H1 (cell line): ENCODE results near the gene ASIC1. TPM values are rescaled to one million over a fixed set of nuclear protein-coding genes. Genes with fewer than 3 reads are reported as not detected.

ENCODE experiments used
- CTCF ChIA-PET: fragments of 300-600 bp; sonication (Branson Sonifier 250); formaldehyde crosslinking; loops from one replicate; lab custom pipeline; 2021; ENCODE audit not compliant: partially characterized antibody; lab: Charles Lee
- POLR2A ChIA-PET: fragments of 300-600 bp; sonication (Branson Sonifier 250); formaldehyde crosslinking; loops from one replicate; lab custom pipeline; 2021; ENCODE audit warnings: inconsistent platforms; ENCODE audit not compliant: partially characterized antibody; lab: Charles Lee
- DNase-seq, 2 experiments: peaks; one replicate each; pipeline versions ENCODE4 v3.0.0 to v3.0.0-alpha.2; 2010 to 2022; ENCODE audit warnings: low spot score in 2 of 2, low read depth in 1 of 2, mixed read lengths in 1 of 2
- FAIRE-seq: peaks from 2 replicates; lab custom pipeline; 2011; peaks lifted over from hg19 to GRCh38; lab: Jason Lieb, UNC
- H2AFZ ChIP-seq: 2 replicates; pipeline ENCODE4 v1.8.1; 2012; ENCODE audit warnings: low read length, inconsistent platforms
- H2AK5ac ChIP-seq: 2 replicates; pipeline ENCODE4 v1.6.1; 2013; ENCODE audit warnings: low read depth, low read length
- H2BK120ac ChIP-seq: replicated peaks from 2 replicates; pipeline ENCODE3; 2013; ENCODE audit warnings: low read depth, low read length, inconsistent platforms
- H2BK12ac ChIP-seq: 2 replicates; pipeline ENCODE4 v1.6.1; 2013; ENCODE audit warnings: low read depth, low read length
- H2BK15ac ChIP-seq: 2 replicates; pipeline ENCODE4 v1.6.1; 2013; ENCODE audit warnings: low read length
- H2BK20ac ChIP-seq: 2 replicates; pipeline ENCODE4 v1.6.1; 2013; ENCODE audit warnings: low read length
- H2BK5ac ChIP-seq: 2 replicates; pipeline ENCODE4 v1.6.1; 2013; ENCODE audit warnings: low read depth, low read length
- H3K14ac ChIP-seq: 2 replicates; pipeline ENCODE4 v1.6.1; 2013; ENCODE audit warnings: inconsistent platforms; ENCODE audit not compliant: insufficient read length
- H3K18ac ChIP-seq: 2 replicates; pipeline ENCODE4 v1.6.1; 2013; ENCODE audit warnings: low read length; ENCODE audit errors: extremely low read depth
- H3K23ac ChIP-seq: 2 replicates; pipeline ENCODE4 v1.6.1; 2013; ENCODE audit warnings: inconsistent platforms; ENCODE audit not compliant: insufficient read length
- H3K23me2 ChIP-seq: 2 replicates; pipeline ENCODE4 v1.6.1; 2013; ENCODE audit warnings: low read depth, low read length
- H3K27ac ChIP-seq: 2 replicates; pipeline ENCODE4 v1.6.1; 2011; ENCODE audit warnings: low read depth, low read length, inconsistent platforms
- H3K27me3 ChIP-seq, 4 experiments: replicated peaks in 1 of 4; 1 replicate in 1 of 4; 2 replicates in 3 of 4; pipeline versions ENCODE4 v1.6.1 to v1.8.1; 2011 to 2013; ENCODE audit warnings: low read length in 3 of 4, mild to moderate bottlenecking in 3 of 4, inconsistent platforms in 2 of 4, mixed read lengths in 2 of 4, moderate library complexity in 1 of 4; ENCODE audit not compliant: control insufficient read depth in 3 of 4, insufficient read depth in 3 of 4; ENCODE audit errors: extremely low read depth in 1 of 4
- H3K36me3 ChIP-seq, 4 experiments: 2 replicates each; pipeline versions ENCODE4 v1.6.1 to v1.8.1; 2011 to 2013; ENCODE audit warnings: mild to moderate bottlenecking in 4 of 4, low read length in 3 of 4, moderate library complexity in 2 of 4, control low read depth in 1 of 4, inconsistent platforms in 1 of 4; ENCODE audit not compliant: insufficient read depth in 4 of 4, control insufficient read depth in 2 of 4
- H3K4ac ChIP-seq: replicated peaks from 2 replicates; pipeline ENCODE3; 2013; ENCODE audit warnings: low read length, low read depth, mixed read lengths, inconsistent platforms; ENCODE audit not compliant: insufficient read length
- H3K4me1 ChIP-seq, 4 experiments: replicated peaks in 1 of 4; 1 replicate in 1 of 4; 2 replicates in 3 of 4; pipeline versions ENCODE4 v1.6.1 to v1.8.1; 2011 to 2013; ENCODE audit warnings: low read length in 3 of 4, inconsistent platforms in 2 of 4, mixed read lengths in 1 of 4; ENCODE audit not compliant: insufficient read depth in 4 of 4, control insufficient read depth in 3 of 4
- H3K4me2 ChIP-seq, 2 experiments: 2 replicates each; pipeline versions ENCODE4 v1.6.1 to v1.8.1; 2011 to 2013; ENCODE audit warnings: low read depth in 2 of 2, low read length in 2 of 2, control low read depth in 1 of 2, inconsistent platforms in 1 of 2, mild to moderate bottlenecking in 1 of 2; ENCODE audit not compliant: insufficient read depth in 1 of 2
- H3K4me3 ChIP-seq, 4 experiments: fragments of 200-600, 300-600 bp in 1 of 4; sonication (generic), shearing (Covaris generic), sonication (Bioruptor Twin) in 1 of 4; 2 replicates each; pipeline versions ENCODE4 v1.5.1 to v1.8.1; 2011 to 2016; ENCODE audit warnings: low read length in 4 of 4, low read depth in 3 of 4, control low read depth in 2 of 4, inconsistent platforms in 2 of 4, mild to moderate bottlenecking in 2 of 4, mixed read lengths in 1 of 4, moderate library complexity in 1 of 4; ENCODE audit not compliant: insufficient read depth in 2 of 4; ENCODE audit errors: extremely low read depth in 1 of 4
- H3K56ac ChIP-seq: replicated peaks from 2 replicates; pipeline ENCODE3; 2013; ENCODE audit warnings: low read depth, mild to moderate bottlenecking, mixed read lengths, low read length, inconsistent platforms; ENCODE audit not compliant: insufficient read length
- H3K79me1 ChIP-seq: 2 replicates; pipeline ENCODE4 v1.6.1; 2013; ENCODE audit warnings: low read depth, low read length, control low read depth
- H3K79me2 ChIP-seq, 2 experiments: 2 replicates each; pipeline versions ENCODE4 v1.6.1 to v1.8.1; 2012 to 2013; ENCODE audit warnings: low read length in 2 of 2, mild to moderate bottlenecking in 2 of 2, inconsistent platforms in 1 of 2; ENCODE audit not compliant: insufficient read depth in 2 of 2, control insufficient read depth in 1 of 2
- H3K9ac ChIP-seq, 4 experiments: replicated peaks in 1 of 4; 1 replicate in 1 of 4; 2 replicates in 3 of 4; pipeline versions ENCODE4 v1.6.1 to v1.8.1; 2011 to 2013; ENCODE audit warnings: low read depth in 3 of 4, low read length in 3 of 4, control low read depth in 2 of 4, mild to moderate bottlenecking in 2 of 4, moderate library complexity in 2 of 4, inconsistent platforms in 1 of 4; ENCODE audit errors: extremely low read depth in 1 of 4
- H3K9me3 ChIP-seq, 2 experiments: 2 replicates each; pipeline versions ENCODE4 v1.6.1 to v1.8.1; 2012 to 2013; ENCODE audit warnings: mild to moderate bottlenecking in 2 of 2, moderate library complexity in 2 of 2, control low read depth in 1 of 2, inconsistent platforms in 1 of 2, low read depth in 1 of 2, low read length in 1 of 2, mixed read lengths in 1 of 2; ENCODE audit not compliant: insufficient read depth in 2 of 2
- H4K20me1 ChIP-seq, 2 experiments: replicated peaks in 1 of 2; 2 replicates each; pipeline versions ENCODE3 to v1.8.1; 2011 to 2013; ENCODE audit warnings: inconsistent platforms in 2 of 2, low read length in 2 of 2, mild to moderate bottlenecking in 1 of 2; ENCODE audit not compliant: insufficient read depth in 2 of 2, control insufficient read depth in 1 of 2
- H4K5ac ChIP-seq: 2 replicates; pipeline ENCODE4 v1.6.1; 2013; ENCODE audit warnings: low read length, low read depth, mixed read lengths, inconsistent platforms; ENCODE audit not compliant: insufficient read length
- H4K8ac ChIP-seq: 2 replicates; pipeline ENCODE4 v1.8.0; 2013; ENCODE audit warnings: mild to moderate bottlenecking, moderate library complexity, low read length, inconsistent platforms; ENCODE audit not compliant: insufficient read depth; ENCODE audit errors: extremely low read depth
- H4K91ac ChIP-seq: replicated peaks from 2 replicates; pipeline ENCODE3; 2013; ENCODE audit warnings: low read length, mixed read lengths, inconsistent platforms; ENCODE audit not compliant: insufficient read length
- KDM1A ChIP-seq: fragments of 200-600, 300-600 bp; sonication (generic); IDR thresholded peaks from 2 replicates; pipeline ENCODE4 v1.7.1; 2016; ENCODE audit warnings: mild to moderate bottlenecking, low read length, borderline replicate concordance
- WGBS, 2 experiments: shearing (Covaris generic) in 1 of 2; methylation state at CpG; one replicate each; pipeline versions ENCODE4 v1.1.6 to v1.1.7; 2013 to 2015; ENCODE audit warnings: low lambda C conversion rate in 2 of 2, mixed read lengths in 2 of 2, inconsistent platforms in 1 of 2, low coverage in 1 of 2, missing lambda C conversion rate in 1 of 2; ENCODE audit not compliant: insufficient replicate concordance in 2 of 2, insufficient coverage in 1 of 2, insufficient read length in 1 of 2; ENCODE audit errors: extremely low coverage in 1 of 2, missing lambda C conversion rate in 1 of 2; 5-methylcytosine and 5-hydroxymethylcytosine counted together
- polyA plus RNA-seq, 7 experiments: library from polyadenylated mRNA; depleted of rRNA in 3 of 7; stranded (reverse) in 5 of 7; unstranded in 2 of 7; fragments of >200 nt in 5 of 7; fragments of 200-250 nt in 2 of 7; gene quantifications; 1 replicate in 5 of 7; 2 replicates in 1 of 7; 4 replicates in 1 of 7; pipeline versions ENCODE4 v1.2.1 to v1.2.3, GENCODE V29; 2011 to 2013; ENCODE audit warnings: missing spikeins in 2 of 7, mixed read lengths in 2 of 7
- total RNA-seq: library from RNA; stranded (reverse); fragmentation: NEBNext Ultra II Directional; extraction: Animal tissue kit (Norgen Biotek cat#: 25700); gene quantifications from 2 replicates; pipeline ENCODE4 v1.2.1, GENCODE V29; 2021
- TF ChIP-seq, protein P1 (sequence below), 3 experiments: IDR thresholded peaks; 1 replicate in 2 of 3; 2 replicates in 1 of 3; pipeline versions ENCODE4 v1.5.1 to v1.6.1; 2011; ENCODE audit warnings: low read length in 3 of 3, mild to moderate bottlenecking in 3 of 3, inconsistent platforms in 2 of 3, low read depth in 1 of 3, moderate library complexity in 1 of 3; ENCODE audit not compliant: insufficient read depth in 1 of 3; ENCODE audit errors: control extremely low read depth in 1 of 3

The ASIC1 gene
- total and polyA plus RNA-seq, 2 of the 8 experiments (the other 6 are each of a cell fraction or from before 2014, with no cell fraction given) = 2.4 to 4.4 TPM

DNA sequence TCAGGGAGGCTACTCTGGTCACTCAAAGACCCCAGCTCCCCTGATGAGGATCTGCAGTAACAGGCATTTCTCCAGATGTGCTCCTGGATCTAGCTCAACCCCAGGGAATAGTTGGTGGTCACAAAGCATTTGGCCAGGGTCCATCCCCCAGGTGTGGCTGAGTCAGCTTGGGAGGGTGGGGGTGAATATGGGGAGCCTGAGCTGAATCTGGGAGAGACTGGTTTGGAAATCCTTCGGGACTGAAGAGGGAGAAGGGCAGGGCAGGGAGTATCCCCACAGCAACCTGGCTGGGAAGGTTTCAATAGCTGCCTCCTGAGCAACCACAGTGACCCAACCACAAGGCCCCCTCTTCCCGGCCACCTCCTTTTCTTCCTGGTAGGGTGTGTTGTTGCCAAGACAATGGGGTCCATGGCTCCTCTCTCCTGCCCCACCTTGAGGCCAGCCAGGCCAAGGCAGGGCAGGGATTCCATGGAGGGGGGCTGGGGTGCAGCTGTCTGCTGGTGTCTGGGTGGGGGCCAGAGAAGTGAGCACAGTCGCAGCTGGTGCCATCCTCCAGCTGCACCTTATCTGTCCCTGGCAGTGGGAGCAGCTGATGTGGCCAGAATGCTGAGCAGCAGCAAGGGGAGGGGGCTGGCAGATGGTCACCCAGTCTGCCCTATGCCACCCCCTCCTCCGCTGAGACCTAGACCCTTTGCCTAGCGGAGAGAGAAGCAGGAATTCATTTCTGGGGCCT, 5.5 kb downstream of the ASIC1 start:
- WGBS, 2 experiments = 83% methylated on average over 5 of the region's 5 CpGs; no CpG with 5 or more reads in 1 of the 2 experiments
- Histone ChIP-seq H3K27ac (no peak overlapping the region), H2BK20ac (no peak overlapping the region), H3K9me3 (no peaks in the 10 kb centered on the region), H2AFZ (no peak overlapping the region), H3K4ac (no peak overlapping the region), H3K23me2 (no peaks in the 10 kb centered on the region), H3K79me2 (no peaks in the 10 kb centered on the region), H3K79me1 (no peaks in the 10 kb centered on the region), H3K9ac (no peak overlapping the region), H4K91ac (no peak overlapping the region), H3K14ac (no peak overlapping the region), H2BK15ac (no peak overlapping the region), H3K23ac (no peak overlapping the region), H2BK12ac (no peak overlapping the region), H4K5ac (no peak overlapping the region), H2BK5ac (no peak overlapping the region), H3K27me3 (peaks cover 9 to 38% (median 21%) of the 10 kb centered on the region in 4 experiments), H3K56ac (no peak overlapping the region), H3K18ac (no peak overlapping the region), H3K4me3 (no peak overlapping the region), H4K8ac (no peak overlapping the region), H2BK120ac (no peak overlapping the region), H3K4me1 (peaks cover 0 to 5% (median 0%) of the 10 kb centered on the region in 4 experiments; a peak in 1 of 7 replicates), H4K20me1 (peaks cover 0 to 2% of the 10 kb centered on the region in 2 experiments), H3K36me3 (no peaks in the 10 kb centered on the region), H3K4me2 (no peak overlapping the region), H2AK5ac (no peak overlapping the region)
- CTCF ChIA-PET = interaction anchor here (0.6 to 22.8 kb wide), 8 partner anchors 9 to 419 kb away, joined by 3 to 420 read pairs (median 4); partner anchors contain the start of genes AQP6 and SMARCD1
- DNase-seq = no peak
- TF ChIP-seq, protein P1, sequence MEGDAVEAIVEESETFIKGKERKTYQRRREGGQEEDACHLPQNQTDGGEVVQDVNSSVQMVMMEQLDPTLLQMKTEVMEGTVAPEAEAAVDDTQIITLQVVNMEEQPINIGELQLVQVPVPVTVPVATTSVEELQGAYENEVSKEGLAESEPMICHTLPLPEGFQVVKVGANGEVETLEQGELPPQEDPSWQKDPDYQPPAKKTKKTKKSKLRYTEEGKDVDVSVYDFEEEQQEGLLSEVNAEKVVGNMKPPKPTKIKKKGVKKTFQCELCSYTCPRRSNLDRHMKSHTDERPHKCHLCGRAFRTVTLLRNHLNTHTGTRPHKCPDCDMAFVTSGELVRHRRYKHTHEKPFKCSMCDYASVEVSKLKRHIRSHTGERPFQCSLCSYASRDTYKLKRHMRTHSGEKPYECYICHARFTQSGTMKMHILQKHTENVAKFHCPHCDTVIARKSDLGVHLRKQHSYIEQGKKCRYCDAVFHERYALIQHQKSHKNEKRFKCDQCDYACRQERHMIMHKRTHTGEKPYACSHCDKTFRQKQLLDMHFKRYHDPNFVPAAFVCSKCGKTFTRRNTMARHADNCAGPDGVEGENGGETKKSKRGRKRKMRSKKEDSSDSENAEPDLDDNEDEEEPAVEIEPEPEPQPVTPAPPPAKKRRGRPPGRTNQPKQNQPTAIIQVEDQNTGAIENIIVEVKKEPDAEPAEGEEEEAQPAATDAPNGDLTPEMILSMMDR (IDR thresholded peaks at IDR 0.05; ENCODE audit: control extremely low read depth in 1 of 3, insufficient read depth in 1 of 3, low read depth in 1 of 3, low read length in 3 of 3) = peak in 2 of 3 experiments; percentile 17 to 20; a peak in 2 of 4 replicates
- TF ChIP-seq KDM1A = no peak
- POLR2A ChIA-PET = interaction anchor here (0.6 to 1.0 kb wide), 4 partner anchors 11 to 229 kb away, joined by 3 to 4 read pairs (median 3); no protein-coding TSS in a partner anchor
- no peak for FAIRE-seq
